Brain microvascular endothelial cell (primary cell): Measurements from ENCODE around the gene HERC4.
"Not testable (repeated sequence)": the region's sequence is repeated elsewhere in the genome, so short reads cannot be mapped to it uniquely, and the experiment has no call there.

ENCODE experiments used
- DNase-seq: peaks from one replicate; pipeline ENCODE4 v3.0.0-alpha.2; 2020
- H3K27ac ChIP-seq: fragments of 250-450 bp; sonication (Bioruptor Pico); 2 replicates; pipeline ENCODE4 v1.5.1; 2020; ENCODE audit warnings: mild to moderate bottlenecking, moderate library complexity
- H3K27me3 ChIP-seq: fragments of 250-450 bp; sonication (Bioruptor Pico); replicated peaks from 2 replicates; pipeline ENCODE4 v1.5.1; 2020; ENCODE audit warnings: mild to moderate bottlenecking
- H3K36me3 ChIP-seq: fragments of 250-450 bp; sonication (Bioruptor Pico); replicated peaks from 2 replicates; pipeline ENCODE4 v1.5.1; 2020; ENCODE audit warnings: mild to moderate bottlenecking
- H3K4me3 ChIP-seq: 2 replicates; pipeline ENCODE4 v1.5.1; 2011; ENCODE audit warnings: low read depth, mild to moderate bottlenecking, control low read depth, low read length, moderate library complexity
- in situ Hi-C: cut with HindIII; loops from 2 replicates; pipeline ENCODE4 v1.10.0; 2017; ENCODE audit warnings: low sequenced_read_pairs, low pct_ligation_motif_present
- TF ChIP-seq, protein P1 (sequence below): IDR thresholded peaks from 2 replicates; pipeline ENCODE4 v1.5.1; 2011; ENCODE audit warnings: low read depth, mild to moderate bottlenecking, moderate library complexity, low read length, control low read depth, inconsistent platforms; ENCODE audit errors: missing control alignments

HERC4 gene

DNA sequence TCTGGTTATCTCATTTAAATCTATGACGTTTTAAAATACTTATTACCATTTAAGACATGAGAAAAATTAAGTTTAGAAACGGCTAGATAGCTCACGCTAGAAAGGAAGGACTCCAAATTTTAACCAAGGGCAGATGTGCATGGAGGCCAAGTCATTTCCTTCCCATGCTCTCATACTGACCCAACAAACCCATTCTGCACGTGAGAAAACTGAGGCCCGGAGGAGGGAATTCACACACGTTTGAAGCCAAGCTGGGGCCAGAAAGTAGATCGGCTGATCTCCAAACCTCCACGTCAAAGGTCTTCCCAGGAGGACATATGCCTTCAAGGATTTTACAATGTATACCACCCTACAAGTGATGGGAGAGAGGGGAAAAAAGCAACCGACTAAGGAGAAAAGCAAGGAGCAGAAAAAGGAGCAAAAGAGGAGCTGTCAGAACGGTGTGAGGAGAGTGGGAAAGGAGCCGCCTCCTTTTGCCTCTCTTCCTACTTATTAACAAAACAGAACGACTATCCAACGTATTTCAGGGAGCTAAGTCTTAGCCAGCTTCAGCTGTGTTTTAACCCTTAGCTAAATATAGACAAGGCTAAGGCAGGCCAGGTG lies 191.3 kb downstream of the HERC4 start:
- TF ChIP-seq, protein P1, sequence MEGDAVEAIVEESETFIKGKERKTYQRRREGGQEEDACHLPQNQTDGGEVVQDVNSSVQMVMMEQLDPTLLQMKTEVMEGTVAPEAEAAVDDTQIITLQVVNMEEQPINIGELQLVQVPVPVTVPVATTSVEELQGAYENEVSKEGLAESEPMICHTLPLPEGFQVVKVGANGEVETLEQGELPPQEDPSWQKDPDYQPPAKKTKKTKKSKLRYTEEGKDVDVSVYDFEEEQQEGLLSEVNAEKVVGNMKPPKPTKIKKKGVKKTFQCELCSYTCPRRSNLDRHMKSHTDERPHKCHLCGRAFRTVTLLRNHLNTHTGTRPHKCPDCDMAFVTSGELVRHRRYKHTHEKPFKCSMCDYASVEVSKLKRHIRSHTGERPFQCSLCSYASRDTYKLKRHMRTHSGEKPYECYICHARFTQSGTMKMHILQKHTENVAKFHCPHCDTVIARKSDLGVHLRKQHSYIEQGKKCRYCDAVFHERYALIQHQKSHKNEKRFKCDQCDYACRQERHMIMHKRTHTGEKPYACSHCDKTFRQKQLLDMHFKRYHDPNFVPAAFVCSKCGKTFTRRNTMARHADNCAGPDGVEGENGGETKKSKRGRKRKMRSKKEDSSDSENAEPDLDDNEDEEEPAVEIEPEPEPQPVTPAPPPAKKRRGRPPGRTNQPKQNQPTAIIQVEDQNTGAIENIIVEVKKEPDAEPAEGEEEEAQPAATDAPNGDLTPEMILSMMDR = no peak
- H3K4me3 ChIP-seq = peak overlapping the region; percentile 82
- in situ Hi-C loops = no loop called here
- no peaks in the 10 kb centered on the region for H3K27me3 ChIP-seq
- peaks cover 8% of the 10 kb centered on the region for H3K36me3 ChIP-seq
- H3K27ac ChIP-seq = peak overlapping the region; percentile 84
- DNase-seq = no peak

DNA sequence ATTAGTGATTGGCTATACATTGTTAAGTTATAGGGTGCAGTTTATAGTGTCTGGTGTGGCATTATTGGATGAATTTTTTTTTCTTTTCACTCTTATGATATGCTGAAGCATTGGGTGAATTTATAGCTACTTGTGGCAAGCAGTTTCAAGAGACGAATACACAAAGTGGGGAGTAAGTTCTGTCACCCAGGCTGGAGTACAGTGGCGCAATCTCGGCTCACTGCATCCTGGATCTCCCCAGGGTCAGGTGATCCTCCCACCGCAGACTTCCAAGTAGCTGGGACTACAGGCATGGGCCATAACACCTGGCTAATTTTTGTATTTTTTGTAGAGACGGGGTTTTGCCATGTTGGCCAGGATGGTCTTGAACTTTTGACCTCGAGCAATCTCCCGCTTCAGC lies 196.9 kb downstream of the HERC4 start:
- TF ChIP-seq, protein P1 = no peak
- DNase-seq = no peak
- in situ Hi-C loops = no loop called here
- no peaks in the 10 kb centered on the region for H3K27me3 ChIP-seq
- H3K36me3 ChIP-seq = no peaks in the 10 kb centered on the region
- no peak overlapping the region for H3K27ac ChIP-seq
- H3K4me3 ChIP-seq = no peak overlapping the region

DNA sequence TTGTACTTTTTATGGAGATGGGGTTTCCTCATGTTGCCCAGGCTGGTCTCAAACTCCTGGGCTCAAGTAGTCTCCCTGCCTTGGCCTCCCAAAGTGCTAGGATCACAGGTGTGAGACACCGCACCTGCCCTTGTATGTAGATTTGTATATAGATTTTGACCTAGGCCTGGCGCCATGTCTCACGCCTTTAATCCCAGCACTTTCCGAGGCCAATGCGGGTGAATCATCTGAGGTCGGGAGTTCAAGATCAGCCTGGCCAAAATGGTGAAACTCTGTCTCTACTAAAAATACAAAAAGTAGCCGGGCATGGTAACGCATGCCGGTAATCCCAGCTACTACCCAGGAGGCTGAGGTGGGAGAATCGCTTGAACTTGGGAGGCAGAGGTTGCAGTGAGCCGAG lies 197.7 kb downstream of the HERC4 start:
- H3K27ac ChIP-seq, H3K4me3 ChIP-seq, H3K36me3 ChIP-seq, H3K27me3 ChIP-seq, DNase-seq, in situ Hi-C loops: not testable (repeated sequence)

DNA sequence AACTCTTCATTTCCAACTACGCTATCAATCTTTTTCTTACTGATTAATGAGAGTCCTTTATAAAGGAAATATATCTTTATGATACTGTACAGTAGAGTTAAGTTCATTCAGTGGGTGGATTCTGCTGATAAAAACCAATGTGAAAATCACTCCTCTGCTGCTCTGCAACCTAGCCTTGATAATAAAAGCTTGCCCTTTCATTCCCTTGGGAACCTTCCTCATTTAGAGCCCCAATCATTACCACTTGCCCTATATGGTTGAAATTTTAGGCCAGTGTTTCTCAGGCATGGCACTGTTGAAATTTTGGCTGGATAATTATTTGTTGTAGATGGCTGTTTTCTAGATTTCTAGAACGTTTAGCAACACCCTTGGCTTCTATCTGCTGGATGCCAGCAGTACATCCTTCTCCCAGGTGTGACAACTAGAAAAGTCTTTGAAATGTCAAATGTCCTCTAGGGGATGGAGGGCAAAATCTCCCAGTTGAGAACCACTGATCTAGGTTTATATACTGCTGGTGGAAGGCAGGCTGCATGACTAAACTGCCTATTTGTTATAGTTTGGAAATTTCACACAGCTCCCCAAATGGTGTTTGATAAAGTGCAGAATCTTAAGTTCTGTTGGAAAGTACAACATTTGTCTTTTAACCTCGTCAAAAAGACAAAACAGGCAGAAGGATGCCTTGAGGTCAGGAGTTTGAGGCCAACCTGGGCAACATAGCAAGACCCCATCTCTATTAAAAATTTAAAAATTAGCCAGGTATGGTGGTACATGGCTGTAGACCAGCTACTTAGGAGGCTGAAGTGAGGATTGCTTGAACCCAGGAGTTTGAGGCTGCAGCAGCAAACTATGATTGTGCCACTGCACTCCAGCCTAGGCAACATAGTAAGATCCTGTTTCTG lies 199.5 kb downstream of the HERC4 start:
- H3K27me3 ChIP-seq = no peaks in the 10 kb centered on the region
- H3K36me3 ChIP-seq = no peaks in the 10 kb centered on the region
- in situ Hi-C loops = no loop called here
- no peak overlapping the region for H3K27ac ChIP-seq
- TF ChIP-seq, protein P1 = no peak
- no peak for DNase-seq
- no peak overlapping the region for H3K4me3 ChIP-seq
